Neural cell (in vitro differentiated cells): ENCODE measurements around the gene ZNF564. TPM values are rescaled to one million over a fixed set of nuclear protein-coding genes. Genes with fewer than 3 reads are reported as not detected.

ENCODE experiments used
- H2AFZ ChIP-seq: fragments of 200-600, 300-800 bp; sonication (generic), shearing (Covaris generic); 2 replicates; pipeline ENCODE4 v1.6.0; 2014; ENCODE audit warnings: low read depth, mild to moderate bottlenecking, antibody characterized with exemption, low read length, moderate library complexity
- H3F3A ChIP-seq: fragments of 200-600 bp; shearing (Covaris generic); 2 replicates; pipeline ENCODE4 v1.6.1; 2016; ENCODE audit warnings: mild to moderate bottlenecking, moderate library complexity, mixed read lengths, antibody characterized with exemption, low read length; ENCODE audit not compliant: insufficient read depth, poor library complexity, severe bottlenecking
- H3K27ac ChIP-seq: fragments of 200-600, 300-800 bp; sonication (generic), shearing (Covaris generic); 2 replicates; pipeline ENCODE4 v1.5.1; 2014; ENCODE audit warnings: mild to moderate bottlenecking, low read length, moderate library complexity
- H3K27me3 ChIP-seq: fragments of 300-800, 200-600 bp; sonication (generic), shearing (Covaris generic); 2 replicates; pipeline ENCODE4 v1.6.0; 2014; ENCODE audit warnings: mild to moderate bottlenecking, low read depth, low read length, moderate library complexity; ENCODE audit not compliant: insufficient read depth
- H3K36me3 ChIP-seq: fragments of 300-800, 200-600 bp; sonication (generic), shearing (Covaris generic); 2 replicates; pipeline ENCODE4 v1.5.1; 2014; ENCODE audit warnings: mild to moderate bottlenecking, antibody characterized with exemption, low read length, moderate library complexity; ENCODE audit not compliant: insufficient read depth
- H3K4me2 ChIP-seq: fragments of 300-800, 200-600 bp; sonication (generic), shearing (Covaris generic); 2 replicates; pipeline ENCODE4 v1.6.0; 2014; ENCODE audit warnings: mild to moderate bottlenecking, low read length
- H3K4me3 ChIP-seq: fragments of 300-800, 200-600 bp; sonication (generic), shearing (Covaris generic); 2 replicates; pipeline ENCODE4 v1.5.1; 2014; ENCODE audit warnings: mild to moderate bottlenecking, low read length, moderate library complexity
- H3K79me2 ChIP-seq: fragments of 200-600 bp; shearing (Covaris generic); replicated peaks from 2 replicates; pipeline ENCODE4 v1.6.0; 2014; ENCODE audit warnings: mild to moderate bottlenecking, low read length, moderate library complexity; ENCODE audit not compliant: insufficient read depth
- H3K9ac ChIP-seq: fragments of 300-800, 200-600 bp; sonication (generic), shearing (Covaris generic); 2 replicates; pipeline ENCODE4 v1.6.1; 2016; ENCODE audit warnings: mild to moderate bottlenecking, low read length, mixed read lengths
- H3K9me2 ChIP-seq: fragments of 200-600 bp; shearing (Covaris generic); 2 replicates; pipeline ENCODE4 v1.6.1; 2016; ENCODE audit warnings: mild to moderate bottlenecking, low read length, mixed read lengths; ENCODE audit not compliant: insufficient read depth
- H3K9me3 ChIP-seq: fragments of 200-600, 300-800 bp; sonication (generic), shearing (Covaris generic); 2 replicates; pipeline ENCODE4 v1.6.1; 2016; ENCODE audit warnings: mild to moderate bottlenecking, mixed run types, low read length, moderate library complexity, mixed read lengths
- H4K20me1 ChIP-seq: fragments of 200-600 bp; shearing (Covaris generic); 2 replicates; pipeline ENCODE4 v1.6.1; 2016; ENCODE audit warnings: mild to moderate bottlenecking, mixed run types; ENCODE audit not compliant: insufficient read depth
- CTCF ChIP-seq: fragments of 450-650 bp; IDR thresholded peaks from 2 replicates; pipeline ENCODE4 v1.5.1; 2014; ENCODE audit warnings: antibody characterized with exemption, mild to moderate bottlenecking, moderate library complexity; ENCODE audit not compliant: poor library complexity, severe bottlenecking
- EP300 ChIP-seq: fragments of 450-650 bp; conservative IDR thresholded peaks from 2 replicates; pipeline ENCODE4 v1.6.1; 2014; ENCODE audit warnings: antibody characterized with exemption, mild to moderate bottlenecking, moderate library complexity; ENCODE audit not compliant: poor library complexity, severe bottlenecking
- EZH2 ChIP-seq: fragments of 200-600, 300-800 bp; shearing (Covaris generic), sonication (generic); IDR thresholded peaks from 2 replicates; pipeline ENCODE4 v1.6.1; 2014; ENCODE audit warnings: antibody characterized with exemption, low read length, borderline replicate concordance, mild to moderate bottlenecking; ENCODE audit not compliant: insufficient read depth, poor library complexity, severe bottlenecking
- MXI1 ChIP-seq: fragments of 450-650 bp; conservative IDR thresholded peaks from 2 replicates; pipeline ENCODE4 v1.6.1; 2014; ENCODE audit warnings: antibody characterized with exemption, mild to moderate bottlenecking; ENCODE audit not compliant: poor library complexity, severe bottlenecking
- POLR2AphosphoS5 ChIP-seq: IDR thresholded peaks from 2 replicates; pipeline ENCODE4 v1.6.1; 2012
- RAD21 ChIP-seq: fragments of 450-650 bp; conservative IDR thresholded peaks from 2 replicates; pipeline ENCODE4 v1.6.1; 2014; ENCODE audit warnings: antibody characterized with exemption, mild to moderate bottlenecking, moderate library complexity
- REST ChIP-seq: IDR thresholded peaks from 2 replicates; pipeline ENCODE4 v1.6.1; 2012; ENCODE audit warnings: borderline replicate concordance
- SMC3 ChIP-seq: fragments of 450-650 bp; conservative IDR thresholded peaks from 2 replicates; pipeline ENCODE4 v1.6.1; 2014; ENCODE audit warnings: antibody characterized with exemption, mild to moderate bottlenecking, moderate library complexity; ENCODE audit not compliant: poor library complexity
- TAF1 ChIP-seq: IDR thresholded peaks from 2 replicates; pipeline ENCODE4 v1.6.1; 2012; ENCODE audit warnings: low read depth
- polyA plus RNA-seq: library from polyadenylated mRNA; depleted of rRNA; stranded (reverse); fragments of >200 nt; gene quantifications from 2 replicates; pipeline ENCODE4 v1.2.3, GENCODE V29; 2014

ZNF564 gene
- polyA plus RNA-seq, 1 donor from 2014 or later: 7.6 TPM

DNA sequence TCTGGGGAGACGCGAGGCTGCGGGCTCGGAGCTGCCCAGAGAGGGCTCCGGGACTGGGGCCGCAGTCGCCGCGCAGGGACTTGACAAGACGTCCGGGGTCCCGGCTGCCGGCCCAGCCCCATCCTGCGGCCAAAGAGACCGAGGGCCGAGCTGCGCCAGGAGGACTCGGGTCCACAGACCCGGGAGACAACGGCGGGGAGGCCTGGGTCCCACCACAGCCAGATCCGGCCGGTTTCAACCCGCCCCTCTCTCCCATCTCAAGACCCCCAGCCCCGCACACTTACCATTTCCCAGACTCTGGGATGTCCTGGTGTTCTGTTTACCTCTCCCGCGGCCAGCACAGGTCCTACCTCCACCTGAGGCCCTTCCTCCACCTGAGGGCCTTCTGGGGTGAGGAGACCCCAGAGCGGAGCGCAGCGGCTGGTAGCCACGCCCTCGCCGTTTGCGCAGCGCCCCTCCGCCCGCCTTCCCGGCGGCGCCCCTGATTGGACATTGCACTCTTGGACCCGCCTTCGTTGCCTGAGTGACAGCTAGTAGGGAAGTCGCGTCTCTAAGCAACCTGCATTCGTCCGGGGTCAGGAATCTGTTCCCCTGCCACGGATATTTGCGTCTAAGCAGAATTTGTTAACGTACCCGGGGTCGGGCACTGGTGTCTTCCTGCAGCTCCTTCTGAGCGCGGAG lies 66.8 kb downstream of the ZNF564 start, which contains the start of gene ZNF709:
Gene ZNF709, minus strand, starts transcription at position 446 of the 681 bp plus-strand sequence. Its CDS starts 159 bp downstream, at position 287.
- no peaks in the 10 kb centered on the region for H3K9me2 ChIP-seq
- H3K27me3 ChIP-seq: no peaks in the 10 kb centered on the region
- no peaks in the 10 kb centered on the region for H3K9me3 ChIP-seq
- H3K4me2 ChIP-seq: peak within 1 kb of the TSS; percentile 71
- peak within 1 kb of the TSS; percentile 93 for H3K4me3 ChIP-seq
- H3K36me3 ChIP-seq: no peaks in the 10 kb centered on the region
- TF ChIP-seq REST (peak; percentile 31), SMC3 (peak; percentile 55), CTCF (peak; percentile 16), POLR2AphosphoS5 (peak; percentile 98), RAD21 (peak; percentile 29), MXI1 (peak; percentile 71), TAF1 (peak; percentile 92), EP300 (no peak), EZH2 (no peak)
- peak within 1 kb of the TSS; percentile 74 for H2AFZ ChIP-seq
- H4K20me1 ChIP-seq: no peaks in the 10 kb centered on the region
- peaks cover 46% of the 10 kb centered on the region for H3K79me2 ChIP-seq
- H3F3A ChIP-seq: no peaks in the 10 kb centered on the region
- peak within 1 kb of the TSS; percentile 89 for H3K27ac ChIP-seq
- peak within 1 kb of the TSS; percentile 97 for H3K9ac ChIP-seq

DNA sequence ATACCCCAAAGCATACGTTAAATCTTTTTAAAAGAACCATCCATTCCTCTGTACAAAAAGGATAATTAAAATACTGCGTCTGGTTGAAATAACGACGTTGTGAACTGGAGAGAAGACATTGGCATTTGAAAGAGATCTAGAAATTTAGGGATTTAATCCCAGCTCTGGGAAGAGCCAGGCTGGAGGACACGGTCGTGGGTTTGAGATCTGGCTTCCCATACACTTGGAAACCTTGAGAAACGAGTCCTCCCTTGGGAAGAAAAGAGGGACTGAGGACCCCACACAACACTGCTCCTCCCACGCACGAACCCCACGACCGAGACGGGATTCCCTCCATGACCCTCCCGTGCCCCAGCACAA lies 67.3 kb downstream of the ZNF564 start:
- peak overlapping the region; percentile 74 for H2AFZ ChIP-seq
- H3K9me2 ChIP-seq: no peaks in the 10 kb centered on the region
- no peaks in the 10 kb centered on the region for H3K9me3 ChIP-seq
- H3K27me3 ChIP-seq: no peaks in the 10 kb centered on the region
- H3K9ac ChIP-seq: peak overlapping the region; percentile 97
- peaks cover 51% of the 10 kb centered on the region for H3K79me2 ChIP-seq
- no peaks in the 10 kb centered on the region for H3K36me3 ChIP-seq
- peak overlapping the region; percentile 93 for H3K4me3 ChIP-seq
- H4K20me1 ChIP-seq: no peaks in the 10 kb centered on the region
- H3K27ac ChIP-seq: peak overlapping the region; percentile 89
- no peak for TF ChIP-seq EP300
- no peak for TF ChIP-seq REST
- no peak for TF ChIP-seq TAF1
- TF ChIP-seq SMC3: no peak
- TF ChIP-seq RAD21: no peak
- no peak for TF ChIP-seq EZH2
- no peak for TF ChIP-seq POLR2AphosphoS5
- TF ChIP-seq CTCF: no peak
- TF ChIP-seq MXI1: no peak
- peak overlapping the region; percentile 34 for H3K4me2 ChIP-seq
- H3F3A ChIP-seq: no peaks in the 10 kb centered on the region
